H9 (cell line): Measurements from ENCODE around the gene DPF3. TPM values are rescaled to one million over a fixed set of nuclear protein-coding genes. Genes with fewer than 3 reads are reported as not detected.
A peak's percentile ranks its signal among the peaks of the same experiment; 100 is the strongest.

Experiments
- DNase-seq: peaks from one replicate; pipeline ENCODE4 v3.0.0-alpha.2; 2017
- H2AFZ ChIP-seq: one replicate; pipeline ENCODE4 v1.6.1; 2013; ENCODE audit warnings: mild to moderate bottlenecking, low read length, control low read depth, moderate library complexity
- H2AK5ac ChIP-seq: 2 replicates; pipeline ENCODE4 v1.6.1; 2013; ENCODE audit warnings: low read length, control low read depth, mixed read lengths; ENCODE audit not compliant: insufficient read length
- H2BK120ac ChIP-seq: one replicate; pipeline ENCODE4 v1.6.1; 2013; ENCODE audit warnings: low read depth, mild to moderate bottlenecking, low read length, control low read depth, inconsistent platforms; ENCODE audit not compliant: poor library complexity, severe bottlenecking
- H2BK12ac ChIP-seq: 2 replicates; pipeline ENCODE4 v1.6.1; 2013; ENCODE audit warnings: low read length, control low read depth, mixed read lengths, low read depth; ENCODE audit not compliant: insufficient read length
- H2BK15ac ChIP-seq: 2 replicates; pipeline ENCODE4 v1.6.1; 2013; ENCODE audit warnings: low read depth, low read length, control low read depth
- H2BK20ac ChIP-seq: one replicate; pipeline ENCODE4 v1.6.1; 2013; ENCODE audit warnings: low read depth, mild to moderate bottlenecking, low read length, control low read depth, inconsistent platforms; ENCODE audit not compliant: poor library complexity, severe bottlenecking
- H2BK5ac ChIP-seq: 2 replicates; pipeline ENCODE4 v1.6.1; 2013; ENCODE audit warnings: low read length, control low read depth, mixed read lengths; ENCODE audit not compliant: insufficient read length
- H3K14ac ChIP-seq: 2 replicates; pipeline ENCODE4 v1.6.1; 2013; ENCODE audit warnings: low read length, control low read depth; ENCODE audit not compliant: insufficient read depth
- H3K18ac ChIP-seq: 2 replicates; pipeline ENCODE4 v1.6.1; 2013; ENCODE audit warnings: low read depth, mild to moderate bottlenecking, mixed read lengths, low read length, control low read depth; ENCODE audit not compliant: insufficient read length
- H3K23ac ChIP-seq: 2 replicates; pipeline ENCODE4 v1.6.1; 2013; ENCODE audit warnings: low read length, control low read depth, mixed read lengths, low read depth; ENCODE audit not compliant: insufficient read length
- H3K23me2 ChIP-seq: 2 replicates; pipeline ENCODE4 v1.6.1; 2013; ENCODE audit warnings: low read depth, mild to moderate bottlenecking, mixed read lengths, low read length, control low read depth; ENCODE audit not compliant: insufficient read length, poor library complexity, severe bottlenecking
- H3K27ac ChIP-seq: 2 replicates; pipeline ENCODE4 v1.5.1; 2013; ENCODE audit warnings: low read length, control low read depth, mixed read lengths, low read depth; ENCODE audit not compliant: insufficient read length
- H3K27me3 ChIP-seq: 2 replicates; pipeline ENCODE4 v1.6.1; 2013; ENCODE audit warnings: low read length, control low read depth, inconsistent platforms; ENCODE audit not compliant: insufficient read depth
- H3K4ac ChIP-seq: 2 replicates; pipeline ENCODE4 v1.6.1; 2013; ENCODE audit warnings: low read depth, mild to moderate bottlenecking, control low read depth, inconsistent platforms, low read length, moderate library complexity
- H3K4me1 ChIP-seq: 2 replicates; pipeline ENCODE4 v1.6.1; 2013; ENCODE audit warnings: low read length, control low read depth, inconsistent platforms; ENCODE audit not compliant: insufficient read depth
- H3K4me2 ChIP-seq: 2 replicates; pipeline ENCODE4 v1.6.1; 2013; ENCODE audit warnings: low read length, control low read depth, mixed read lengths; ENCODE audit not compliant: insufficient read length, insufficient read depth
- H3K56ac ChIP-seq: 2 replicates; pipeline ENCODE4 v1.6.1; 2013; ENCODE audit warnings: low read depth, mild to moderate bottlenecking, mixed read lengths, low read length, control low read depth; ENCODE audit not compliant: insufficient read length
- H3K79me1 ChIP-seq: 2 replicates; pipeline ENCODE4 v1.6.1; 2013; ENCODE audit warnings: low read depth, mild to moderate bottlenecking, moderate library complexity, low read length, control low read depth, inconsistent platforms; ENCODE audit not compliant: insufficient read depth, poor library complexity, severe bottlenecking
- H3K79me2 ChIP-seq: 2 replicates; pipeline ENCODE4 v1.6.1; 2013; ENCODE audit warnings: low read length, control low read depth, inconsistent platforms; ENCODE audit not compliant: insufficient read depth
- H3K9ac ChIP-seq: 2 replicates; pipeline ENCODE4 v1.6.1; 2013; ENCODE audit warnings: low read length, control low read depth, mixed read lengths; ENCODE audit not compliant: insufficient read length; ENCODE audit errors: extremely low read depth
- H3K9me3 ChIP-seq: one replicate; pipeline ENCODE4 v1.6.1; 2013; ENCODE audit warnings: low read depth, low read length, inconsistent platforms; ENCODE audit not compliant: control insufficient read depth
- H3T11ph ChIP-seq: one replicate; pipeline ENCODE4 v1.6.1; 2013; ENCODE audit warnings: mild to moderate bottlenecking, low read length, control low read depth, inconsistent platforms
- H4K20me1 ChIP-seq: one replicate; pipeline ENCODE4 v1.6.1; 2013; ENCODE audit not compliant: control insufficient read depth, insufficient read length, insufficient read depth
- H4K5ac ChIP-seq: 2 replicates; pipeline ENCODE4 v1.6.1; 2013; ENCODE audit warnings: low read depth, mild to moderate bottlenecking, mixed read lengths, low read length, control low read depth; ENCODE audit not compliant: insufficient read length
- H4K8ac ChIP-seq: replicated peaks from 2 replicates; pipeline ENCODE4 v1.6.1; 2013; ENCODE audit warnings: low read length, control low read depth, mixed read lengths, low read depth; ENCODE audit not compliant: insufficient read length
- H4K91ac ChIP-seq: 2 replicates; pipeline ENCODE4 v1.6.1; 2013; ENCODE audit warnings: low read depth, mild to moderate bottlenecking, moderate library complexity, mixed read lengths, low read length, control low read depth; ENCODE audit not compliant: insufficient read length
- H3K27ac Mint-ChIP-seq, 3 experiments: 2 replicates in 2 of 3; 3 replicates in 1 of 3; pipeline ENCODE4 v1.8.0; 2020 to 2021; ENCODE audit warnings: mixed read lengths in 3 of 3, mild to moderate bottlenecking in 1 of 3, moderate library complexity in 1 of 3
- H3K27me3 Mint-ChIP-seq: 2 replicates; pipeline ENCODE4 v1.8.0; 2021; ENCODE audit warnings: low read depth, mild to moderate bottlenecking, moderate library complexity, mixed read lengths
- H3K36me3 Mint-ChIP-seq, 3 experiments: 2 replicates in 2 of 3; 3 replicates in 1 of 3; pipeline ENCODE4 v1.8.0; 2020 to 2021; ENCODE audit warnings: low read depth in 3 of 3, mixed read lengths in 3 of 3; ENCODE audit not compliant: insufficient read depth in 1 of 3
- H3K4me1 Mint-ChIP-seq, 2 experiments: 2 replicates each; pipeline ENCODE4 v1.8.0; 2020; ENCODE audit warnings: mixed read lengths in 2 of 2
- H3K4me3 Mint-ChIP-seq, 2 experiments: 2 replicates in 1 of 2; 3 replicates in 1 of 2; pipeline ENCODE4 v1.8.0; 2020 to 2021; ENCODE audit warnings: mild to moderate bottlenecking in 2 of 2, mixed read lengths in 2 of 2, moderate library complexity in 1 of 2
- H3K9me3 Mint-ChIP-seq, 2 experiments: 2 replicates in 1 of 2; 3 replicates in 1 of 2; pipeline ENCODE4 v1.8.0; 2020; ENCODE audit warnings: mild to moderate bottlenecking in 2 of 2, mixed read lengths in 2 of 2, moderate library complexity in 1 of 2
- WGBS: extraction: QIAGEN DNeasy Blood & Tissue Kit; methylation state at CpG from one replicate; pipeline ENCODE4 v1.1.7; 2013; ENCODE audit warnings: missing lambda C conversion rate, low lambda C conversion rate, mixed read lengths; ENCODE audit not compliant: insufficient read length; ENCODE audit errors: extremely low coverage; 5-methylcytosine and 5-hydroxymethylcytosine counted together
- total RNA-seq: library from RNA; stranded (reverse); gene quantifications from 2 replicates; pipeline ENCODE4 v1.2.1, GENCODE V29; 2021
- TF ChIP-seq, protein P1 (sequence below): fragments of 200-600 bp; sonication (generic); conservative IDR thresholded peaks from 3 replicates; pipeline ENCODE4 v1.8.0; 2021; ENCODE audit warnings: antibody characterized with exemption, mild to moderate bottlenecking

The DPF3 gene
- total RNA-seq, 1 experiment from 2014 or later = not detected

DNA sequence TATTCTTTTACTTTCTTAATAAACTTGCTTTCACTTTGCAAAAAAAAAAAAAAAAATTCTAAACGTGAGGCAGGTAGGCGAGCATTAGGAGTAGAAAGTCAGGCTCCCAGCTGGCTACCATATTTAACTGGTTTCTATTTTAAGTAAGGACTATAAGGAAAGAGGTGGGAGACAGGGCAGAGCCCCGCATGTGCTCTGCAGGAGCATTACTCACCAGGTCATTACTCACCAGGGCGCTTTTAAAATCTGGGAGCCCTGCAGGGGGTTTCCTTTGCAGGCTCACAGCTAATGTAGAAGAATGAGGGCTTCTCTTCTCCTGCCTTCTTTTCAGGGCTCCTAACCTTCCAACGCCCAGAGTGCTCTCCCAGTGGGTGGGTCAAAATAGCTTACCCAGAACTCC is 14.0 kb upstream of the DPF3 start:
- Histone ChIP-seq H2AFZ (no peak overlapping the region), H3K14ac (no peak overlapping the region), H2BK5ac (no peak overlapping the region), H3K23ac (no peak overlapping the region), H3K18ac (no peak overlapping the region), H3K4ac (no peak overlapping the region), H3K23me2 (no peaks in the 10 kb centered on the region), H3K9ac (no peak overlapping the region), H2BK20ac (no peak overlapping the region), H3K79me1 (no peaks in the 10 kb centered on the region), H2BK15ac (no peak overlapping the region), H3K27ac (no peak overlapping the region), H3K4me2 (peak overlapping the region; percentile 0), H3K56ac (no peak overlapping the region), H2BK12ac (no peak overlapping the region), H4K91ac (no peak overlapping the region), H2BK120ac (no peak overlapping the region), H2AK5ac (no peak overlapping the region), H4K20me1 (no peaks in the 10 kb centered on the region), H3K79me2 (no peaks in the 10 kb centered on the region), H4K8ac (no peak overlapping the region), H4K5ac (no peak overlapping the region), H3K27me3 (no peaks in the 10 kb centered on the region), H3K9me3 (no peaks in the 10 kb centered on the region), H3K4me1 (no peaks in the 10 kb centered on the region), H3T11ph (no peak overlapping the region)
- no peaks in the 10 kb centered on the region for H3K36me3 Mint-ChIP-seq
- H3K4me1 Mint-ChIP-seq = peaks cover 25 to 26% of the 10 kb centered on the region in 2 experiments
- no CpG with 5 or more reads among the region's 5 CpGs for WGBS
- H3K27ac Mint-ChIP-seq = no peak overlapping the region
- TF ChIP-seq, protein P1, sequence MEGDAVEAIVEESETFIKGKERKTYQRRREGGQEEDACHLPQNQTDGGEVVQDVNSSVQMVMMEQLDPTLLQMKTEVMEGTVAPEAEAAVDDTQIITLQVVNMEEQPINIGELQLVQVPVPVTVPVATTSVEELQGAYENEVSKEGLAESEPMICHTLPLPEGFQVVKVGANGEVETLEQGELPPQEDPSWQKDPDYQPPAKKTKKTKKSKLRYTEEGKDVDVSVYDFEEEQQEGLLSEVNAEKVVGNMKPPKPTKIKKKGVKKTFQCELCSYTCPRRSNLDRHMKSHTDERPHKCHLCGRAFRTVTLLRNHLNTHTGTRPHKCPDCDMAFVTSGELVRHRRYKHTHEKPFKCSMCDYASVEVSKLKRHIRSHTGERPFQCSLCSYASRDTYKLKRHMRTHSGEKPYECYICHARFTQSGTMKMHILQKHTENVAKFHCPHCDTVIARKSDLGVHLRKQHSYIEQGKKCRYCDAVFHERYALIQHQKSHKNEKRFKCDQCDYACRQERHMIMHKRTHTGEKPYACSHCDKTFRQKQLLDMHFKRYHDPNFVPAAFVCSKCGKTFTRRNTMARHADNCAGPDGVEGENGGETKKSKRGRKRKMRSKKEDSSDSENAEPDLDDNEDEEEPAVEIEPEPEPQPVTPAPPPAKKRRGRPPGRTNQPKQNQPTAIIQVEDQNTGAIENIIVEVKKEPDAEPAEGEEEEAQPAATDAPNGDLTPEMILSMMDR = no peak
- H3K4me3 Mint-ChIP-seq = no peak overlapping the region; a peak in 1 of 5 replicates
- H3K9me3 Mint-ChIP-seq = no peaks in the 10 kb centered on the region; a peak in 1 of 5 replicates
- no peak for DNase-seq
- H3K27me3 Mint-ChIP-seq = peaks cover 32% of the 10 kb centered on the region
